ENCODE results near the gene C16orf89.

GRCh38 chr16:5019775-5020174 lies 46.0 kb downstream of the C16orf89 start:
- no peak for TF ChIP-seq CTCF (conservative IDR thresholded peaks at IDR 0.05)
- no peak for TF ChIP-seq ZFX (IDR thresholded peaks at IDR 0.05)
